Measurements from ENCODE around the gene EIF3L.

EIF3L gene

GRCh38 chr22:37832022-37832857, 17.0 kb upstream of the EIF3L start:
- TF ChIP-seq, protein P1, sequence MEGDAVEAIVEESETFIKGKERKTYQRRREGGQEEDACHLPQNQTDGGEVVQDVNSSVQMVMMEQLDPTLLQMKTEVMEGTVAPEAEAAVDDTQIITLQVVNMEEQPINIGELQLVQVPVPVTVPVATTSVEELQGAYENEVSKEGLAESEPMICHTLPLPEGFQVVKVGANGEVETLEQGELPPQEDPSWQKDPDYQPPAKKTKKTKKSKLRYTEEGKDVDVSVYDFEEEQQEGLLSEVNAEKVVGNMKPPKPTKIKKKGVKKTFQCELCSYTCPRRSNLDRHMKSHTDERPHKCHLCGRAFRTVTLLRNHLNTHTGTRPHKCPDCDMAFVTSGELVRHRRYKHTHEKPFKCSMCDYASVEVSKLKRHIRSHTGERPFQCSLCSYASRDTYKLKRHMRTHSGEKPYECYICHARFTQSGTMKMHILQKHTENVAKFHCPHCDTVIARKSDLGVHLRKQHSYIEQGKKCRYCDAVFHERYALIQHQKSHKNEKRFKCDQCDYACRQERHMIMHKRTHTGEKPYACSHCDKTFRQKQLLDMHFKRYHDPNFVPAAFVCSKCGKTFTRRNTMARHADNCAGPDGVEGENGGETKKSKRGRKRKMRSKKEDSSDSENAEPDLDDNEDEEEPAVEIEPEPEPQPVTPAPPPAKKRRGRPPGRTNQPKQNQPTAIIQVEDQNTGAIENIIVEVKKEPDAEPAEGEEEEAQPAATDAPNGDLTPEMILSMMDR (IDR thresholded peaks at IDR 0.05; ENCODE audit: control extremely low read depth, extremely low read depth, low read depth, missing control alignments), result no peak
- ChIA-PET POLR2A (no interaction called here), CTCF (interaction anchor here (1.1 to 9.6 kb wide), 3 partner anchors 9 to 31 kb away, joined by 3 to 86 read pairs (median 6); partner anchors contain the start of gene GALR3)
- no peak for DNase-seq (ENCODE audit: extremely low spot score)

DNA sequence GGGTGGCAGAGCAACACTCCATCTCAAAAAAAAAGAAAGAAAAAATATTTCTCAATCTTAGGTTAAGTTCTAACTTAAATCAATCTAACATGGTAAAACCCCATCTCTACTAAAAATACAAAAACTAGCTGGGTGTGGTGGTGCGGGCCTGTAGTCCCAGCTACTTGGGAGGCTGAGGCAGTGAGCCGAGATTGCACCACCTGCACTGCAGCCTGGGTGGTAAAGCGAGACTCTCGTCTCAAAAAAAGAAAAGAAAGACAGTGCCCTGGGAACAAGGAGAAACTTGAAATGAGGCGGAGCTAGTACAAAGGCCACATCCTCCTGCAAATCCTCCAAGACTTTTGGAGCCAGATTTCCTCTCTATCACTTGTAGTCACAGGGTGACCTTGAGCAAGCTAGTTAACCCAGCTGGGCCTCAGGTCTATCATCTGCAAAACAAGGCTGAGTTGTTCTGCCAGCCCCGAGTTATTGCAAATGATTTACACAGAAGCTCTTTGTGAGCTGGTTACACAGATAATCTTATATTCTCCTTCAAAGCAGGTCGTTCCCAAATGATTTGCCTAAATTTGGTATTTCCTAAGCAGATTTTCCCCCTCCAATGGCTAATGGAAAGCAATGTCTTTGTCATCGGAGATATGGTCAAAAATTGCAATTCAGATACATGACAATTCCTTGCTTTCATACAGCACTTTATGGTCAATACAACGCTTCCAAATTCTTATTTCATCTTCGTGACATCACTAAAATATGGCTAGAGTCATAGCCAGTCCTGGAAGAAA, 7.0 kb upstream of the EIF3L start:
- TF ChIP-seq, protein P1 (IDR thresholded peaks at IDR 0.05; ENCODE audit: control extremely low read depth, extremely low read depth, low read depth, missing control alignments), result no peak
- POLR2A ChIA-PET, result no interaction called here
- DNase-seq (ENCODE audit: extremely low spot score), result no peak
- CTCF ChIA-PET, result interaction anchor here (1.3 to 4.3 kb wide), 3 partner anchors 21 to 198 kb away, joined by 3 to 22 read pairs (median 6); no protein-coding TSS in a partner anchor

GRCh38 chr22:37843741-37844089, 5.5 kb upstream of the EIF3L start:
- ChIA-PET CTCF (interaction anchor here (0.8 to 2.0 kb wide), 10 partner anchors 9 to 96 kb away, joined by 3 to 13 read pairs (median 4); no protein-coding TSS in a partner anchor), POLR2A (interaction anchor here (1.2 to 1.3 kb wide), 2 partner anchors 9 to 110 kb away, joined by 3 to 4 read pairs; partner anchors contain the start of genes C22orf23 and POLR2F)
- TF ChIP-seq, protein P1 (IDR thresholded peaks at IDR 0.05; ENCODE audit: control extremely low read depth, extremely low read depth, low read depth, missing control alignments), result no peak
- peak; percentile 68 for DNase-seq (ENCODE audit: extremely low spot score)

DNA sequence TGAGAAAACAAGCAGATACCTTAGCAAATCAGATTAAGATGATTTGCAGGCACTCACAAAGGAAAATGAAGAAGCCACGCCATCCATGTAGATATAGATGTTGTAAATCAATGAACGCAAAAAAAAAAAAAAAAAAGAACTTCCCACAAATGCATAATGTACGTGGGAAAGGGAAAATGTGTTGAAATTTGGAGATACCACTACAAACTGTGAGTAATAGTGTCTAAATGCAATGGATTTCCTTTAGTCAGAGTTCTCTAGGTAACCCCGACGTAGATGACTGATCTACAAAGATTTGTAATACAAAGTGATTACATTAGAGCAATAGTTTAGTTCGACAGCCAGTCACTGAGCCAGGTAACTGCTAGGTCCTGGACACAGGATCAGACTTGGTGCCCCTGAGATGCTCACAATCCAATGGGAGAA, 4.3 kb upstream of the EIF3L start:
- POLR2A ChIA-PET, result interaction anchor here (0.6 to 1.2 kb wide), 4 partner anchors 10 to 108 kb away, joined by 3 to 6 read pairs (median 4); partner anchors contain the start of genes C22orf23, GCAT and POLR2F
- TF ChIP-seq, protein P1 (IDR thresholded peaks at IDR 0.05; ENCODE audit: control extremely low read depth, extremely low read depth, low read depth, missing control alignments), result no peak
- CTCF ChIA-PET, result interaction anchor here (1.5 to 2.2 kb wide), 4 partner anchors 11 to 202 kb away, joined by 4 to 13 read pairs (median 6); no protein-coding TSS in a partner anchor
- no peak for DNase-seq (ENCODE audit: extremely low spot score)

DNA sequence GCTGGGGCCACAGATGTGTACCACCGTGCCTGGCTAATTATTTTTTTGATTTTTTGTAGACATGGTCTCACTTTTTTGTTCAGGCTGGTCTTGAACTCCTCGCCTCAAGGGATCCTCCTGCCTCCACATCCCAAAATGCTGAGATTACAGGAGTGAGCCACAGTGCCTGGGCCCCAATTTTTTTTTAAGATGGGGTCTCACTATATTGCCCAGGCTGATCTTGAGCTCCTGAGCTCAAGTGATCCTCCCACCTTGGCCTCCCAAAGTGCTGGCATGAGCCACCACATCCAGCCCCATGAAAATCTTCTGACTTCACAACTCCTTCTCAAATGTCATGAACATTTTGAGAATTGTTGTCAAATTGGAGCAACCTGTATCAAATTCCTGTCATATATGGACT, 2.8 kb upstream of the EIF3L start:
- CTCF ChIA-PET, result interaction anchor here (0.7 to 1.7 kb wide), 2 partner anchors 17 to 28 kb away, joined by 3 to 10 read pairs; no protein-coding TSS in a partner anchor
- no peak for DNase-seq (ENCODE audit: extremely low spot score)
- POLR2A ChIA-PET, result no interaction called here
- TF ChIP-seq, protein P1 (IDR thresholded peaks at IDR 0.05; ENCODE audit: control extremely low read depth, extremely low read depth, low read depth, missing control alignments), result no peak

DNA sequence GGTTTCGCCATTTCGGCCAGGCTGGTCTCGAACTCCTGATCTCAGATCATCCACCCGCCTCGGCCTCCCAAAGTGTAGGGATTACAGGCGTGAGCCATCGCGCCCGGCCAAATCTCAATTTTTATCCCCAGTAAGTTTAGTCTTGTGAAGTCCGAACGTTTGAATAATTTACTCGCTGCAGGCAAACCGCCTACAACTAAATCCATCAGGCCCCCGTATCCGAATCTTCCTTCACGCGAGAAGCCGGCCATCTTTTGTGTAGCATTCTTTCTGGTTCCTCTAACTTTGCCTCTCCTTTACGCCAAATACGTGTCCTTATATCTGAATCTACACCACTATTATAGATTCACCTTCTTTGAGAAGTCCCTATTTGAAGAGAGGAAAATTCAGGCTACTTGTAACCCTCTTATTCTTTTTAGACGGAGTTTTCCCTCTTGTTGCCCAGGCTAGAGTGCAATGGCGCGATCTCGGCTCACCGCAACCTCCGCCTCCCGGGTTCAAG, 581 bp upstream of the EIF3L start:
- ChIA-PET POLR2A (interaction anchor here (1.4 kb wide), 1 partner anchor 190 kb away, joined by 3 read pairs; the partner anchor contains the start of gene PDXP), CTCF (interaction anchor here (1.0 to 1.6 kb wide), 3 partner anchors 29 to 31 kb away, joined by 3 to 5 read pairs (median 3); no protein-coding TSS in a partner anchor)
- TF ChIP-seq, protein P1 (IDR thresholded peaks at IDR 0.05; ENCODE audit: control extremely low read depth, extremely low read depth, low read depth, missing control alignments), result no peak
- no peak for DNase-seq (ENCODE audit: extremely low spot score)

All from GM10248 (cell line).